Lower leg skin (tissue), 3 donors: ENCODE data around the gene SPARCL1.

ENCODE experiments used
- CTCF ChIP-seq, 3 donors: fragments of 450-650 bp; IDR thresholded peaks; one replicate each; pipeline ENCODE4 v1.5.1; 2016; ENCODE audit warnings: antibody characterized with exemption in 3 of 3, mild to moderate bottlenecking in 3 of 3, moderate library complexity in 2 of 3
- POLR2A ChIP-seq, 2 donors: fragments of 450-650 bp; IDR thresholded peaks; one replicate each; pipeline ENCODE4 v1.6.1; 2016 to 2017; ENCODE audit warnings: antibody characterized with exemption in 2 of 2, mild to moderate bottlenecking in 1 of 2, moderate library complexity in 1 of 2

- no peak for TF ChIP-seq POLR2A (IDR thresholded peaks at IDR 0.05)
- TF ChIP-seq CTCF (IDR thresholded peaks at IDR 0.05), result no peak
Observed at GRCh38 chr4:87540146-87541058, 11.2 kb upstream of the SPARCL1 start.
